A673 (cell line): Measurements from ENCODE around the gene CMTM6. TPM values are rescaled to one million over a fixed set of nuclear protein-coding genes. Genes with fewer than 3 reads are reported as not detected.

Source experiments
- BruUV-seq: library from RNA; stranded (reverse); fragments of 400-500 nt; replicated peaks from 2 replicates; lab custom pipeline; 2021; lab: Mats Ljungman, UMichigan
- CTCF ChIA-PET: fragments of 300-600 bp; sonication (Branson Sonifier 250); formaldehyde crosslinking; loops from one replicate; lab custom pipeline; 2022; ENCODE audit warnings: antibody characterized with exemption; lab: Charles Lee
- POLR2A ChIA-PET: fragments of 300-600 bp; sonication (Branson Sonifier 250); formaldehyde crosslinking; loops from one replicate; lab custom pipeline; 2022; ENCODE audit warnings: antibody characterized with exemption; ENCODE audit not compliant: low non-redundant PET; lab: Charles Lee
- DNase-seq: peaks from one replicate; pipeline ENCODE4 v3.0.0-alpha.2; 2015; ENCODE audit warnings: low spot score
- H3K27ac ChIP-seq: fragments of 200-600 bp; sonication (generic); 2 replicates; pipeline ENCODE4 v1.5.1; 2016; ENCODE audit warnings: mixed run types, low read depth, mild to moderate bottlenecking, mixed read lengths, antibody characterized with exemption, low read length; ENCODE audit not compliant: poor library complexity, severe bottlenecking
- H3K27me3 ChIP-seq: fragments of 200-600 bp; sonication (generic); replicated peaks from 2 replicates; pipeline ENCODE4 v1.6.1; 2017; ENCODE audit warnings: mixed run types, low read depth, mild to moderate bottlenecking, mixed read lengths, antibody characterized with exemption, low read length; ENCODE audit not compliant: insufficient read depth, poor library complexity
- H3K36me3 ChIP-seq: fragments of 200-600 bp; sonication (generic); 2 replicates; pipeline ENCODE4 v1.6.1; 2016; ENCODE audit warnings: mixed run types, mild to moderate bottlenecking, mixed read lengths, antibody characterized with exemption, low read length; ENCODE audit not compliant: insufficient read depth, poor library complexity, severe bottlenecking
- H3K4me1 ChIP-seq: fragments of 200-600 bp; sonication (generic); 2 replicates; pipeline ENCODE4 v1.6.1; 2017; ENCODE audit warnings: mixed run types, mild to moderate bottlenecking, mixed read lengths, antibody characterized with exemption, low read length; ENCODE audit not compliant: insufficient read depth, poor library complexity, severe bottlenecking
- H3K4me3 ChIP-seq: fragments of 200-600 bp; sonication (generic); 2 replicates; pipeline ENCODE4 v1.5.1; 2016; ENCODE audit warnings: low read depth, mixed run types, mild to moderate bottlenecking, mixed read lengths, low read length; ENCODE audit not compliant: poor library complexity, severe bottlenecking
- H3K9me3 ChIP-seq: fragments of 200-600 bp; sonication (generic); 2 replicates; pipeline ENCODE4 v1.6.1; 2016; ENCODE audit warnings: mixed run types, low read depth, mild to moderate bottlenecking, mixed read lengths, antibody characterized with exemption, low read length; ENCODE audit not compliant: poor library complexity, severe bottlenecking
- EZH2 ChIP-seq: fragments of 200-600 bp; sonication (generic); IDR thresholded peaks from 2 replicates; pipeline ENCODE4 v1.6.1; 2017; ENCODE audit warnings: borderline replicate concordance, low read depth, mild to moderate bottlenecking, mixed read lengths, antibody characterized with exemption, low read length; ENCODE audit not compliant: poor library complexity, severe bottlenecking
- intact Hi-C: fragments of 100-400 bp; cut with micrococcal nuclease; formaldehyde crosslinking; loops from one replicate; pipeline ENCODE4 v1.10.0; 2022; ENCODE audit not compliant: unreplicated experiment
- total RNA-seq: library from RNA; stranded (reverse); gene quantifications from 2 replicates; pipeline ENCODE4 v1.2.3, GENCODE V29; 2021
- TF ChIP-seq, protein P1 (sequence below): fragments of 300-800, 200-600 bp; sonication (generic); conservative IDR thresholded peaks from 2 replicates; pipeline ENCODE4 v1.5.1; 2017; ENCODE audit warnings: low read depth, mild to moderate bottlenecking, antibody characterized with exemption, low read length, moderate library complexity, mixed read lengths

The CMTM6 gene
- total RNA-seq, 1 experiment from 2014 or later, result 32.3 TPM

DNA sequence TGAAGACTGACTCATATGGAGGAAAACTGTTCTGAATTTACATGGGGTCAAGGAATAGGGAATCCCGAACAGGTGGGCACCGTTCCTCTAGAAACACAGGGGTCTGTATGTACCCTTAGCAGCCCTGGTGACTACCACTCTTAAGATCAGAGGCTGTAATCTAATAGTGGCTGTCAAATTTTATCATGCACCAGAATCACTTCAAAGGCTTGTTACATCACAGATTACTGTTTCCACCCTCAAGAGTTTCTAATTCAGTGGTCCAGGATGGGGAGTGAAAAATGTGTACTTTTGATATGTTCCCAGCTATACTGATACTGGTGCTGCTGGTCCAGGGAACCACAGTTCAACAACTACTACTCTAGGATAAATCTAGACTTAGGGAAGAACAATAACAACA lies 40.2 kb upstream of the CMTM6 start:
- no peak for DNase-seq
- CTCF ChIA-PET, result no interaction called here
- no peaks in the 10 kb centered on the region for H3K9me3 ChIP-seq
- H3K36me3 ChIP-seq, result peaks cover 8% of the 10 kb centered on the region
- H3K27ac ChIP-seq, result no peak overlapping the region
- no peaks in the 10 kb centered on the region for H3K4me1 ChIP-seq
- TF ChIP-seq, protein P1, sequence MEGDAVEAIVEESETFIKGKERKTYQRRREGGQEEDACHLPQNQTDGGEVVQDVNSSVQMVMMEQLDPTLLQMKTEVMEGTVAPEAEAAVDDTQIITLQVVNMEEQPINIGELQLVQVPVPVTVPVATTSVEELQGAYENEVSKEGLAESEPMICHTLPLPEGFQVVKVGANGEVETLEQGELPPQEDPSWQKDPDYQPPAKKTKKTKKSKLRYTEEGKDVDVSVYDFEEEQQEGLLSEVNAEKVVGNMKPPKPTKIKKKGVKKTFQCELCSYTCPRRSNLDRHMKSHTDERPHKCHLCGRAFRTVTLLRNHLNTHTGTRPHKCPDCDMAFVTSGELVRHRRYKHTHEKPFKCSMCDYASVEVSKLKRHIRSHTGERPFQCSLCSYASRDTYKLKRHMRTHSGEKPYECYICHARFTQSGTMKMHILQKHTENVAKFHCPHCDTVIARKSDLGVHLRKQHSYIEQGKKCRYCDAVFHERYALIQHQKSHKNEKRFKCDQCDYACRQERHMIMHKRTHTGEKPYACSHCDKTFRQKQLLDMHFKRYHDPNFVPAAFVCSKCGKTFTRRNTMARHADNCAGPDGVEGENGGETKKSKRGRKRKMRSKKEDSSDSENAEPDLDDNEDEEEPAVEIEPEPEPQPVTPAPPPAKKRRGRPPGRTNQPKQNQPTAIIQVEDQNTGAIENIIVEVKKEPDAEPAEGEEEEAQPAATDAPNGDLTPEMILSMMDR, result no peak
- no peak for TF ChIP-seq EZH2
- no peak overlapping the region for H3K4me3 ChIP-seq
- POLR2A ChIA-PET, result no interaction called here
- BruUV-seq, result no TSS peak
- intact Hi-C loops, result no loop called here
- no peaks in the 10 kb centered on the region for H3K27me3 ChIP-seq

GRCh38 chr3:32540899-32541298 lies 38.2 kb upstream of the CMTM6 start:
- no peak for TF ChIP-seq EZH2
- TF ChIP-seq, protein P1, result no peak
- Histone ChIP-seq H3K4me1 (no peaks in the 10 kb centered on the region), H3K4me3 (no peak overlapping the region), H3K27me3 (no peaks in the 10 kb centered on the region), H3K36me3 (peaks cover 8% of the 10 kb centered on the region), H3K27ac (no peak overlapping the region), H3K9me3 (no peaks in the 10 kb centered on the region)
- no TSS peak for BruUV-seq
- CTCF ChIA-PET, result no interaction called here
- no peak for DNase-seq
- intact Hi-C loops, result no loop called here
- POLR2A ChIA-PET, result no interaction called here

GRCh38 chr3:32532434-32532833 lies 29.8 kb upstream of the CMTM6 start:
- DNase-seq, result no peak
- no peak overlapping the region for H3K4me3 ChIP-seq
- H3K27ac ChIP-seq, result no peak overlapping the region
- ChIA-PET CTCF (no interaction called here), POLR2A (no interaction called here)
- intact Hi-C loops, result no loop called here
- no peaks in the 10 kb centered on the region for H3K4me1 ChIP-seq
- no peak for TF ChIP-seq EZH2
- TF ChIP-seq, protein P1, result no peak
- no TSS peak for BruUV-seq
- peaks cover 21% of the 10 kb centered on the region for H3K36me3 ChIP-seq
- no peaks in the 10 kb centered on the region for H3K27me3 ChIP-seq
- no peaks in the 10 kb centered on the region for H3K9me3 ChIP-seq
